ENCODE data around the gene ZNF76.
"Not testable (repeated sequence)": the region's sequence is repeated elsewhere in the genome, so short reads cannot be mapped to it uniquely, and the experiment has no call there.

ZNF76 gene

DNA sequence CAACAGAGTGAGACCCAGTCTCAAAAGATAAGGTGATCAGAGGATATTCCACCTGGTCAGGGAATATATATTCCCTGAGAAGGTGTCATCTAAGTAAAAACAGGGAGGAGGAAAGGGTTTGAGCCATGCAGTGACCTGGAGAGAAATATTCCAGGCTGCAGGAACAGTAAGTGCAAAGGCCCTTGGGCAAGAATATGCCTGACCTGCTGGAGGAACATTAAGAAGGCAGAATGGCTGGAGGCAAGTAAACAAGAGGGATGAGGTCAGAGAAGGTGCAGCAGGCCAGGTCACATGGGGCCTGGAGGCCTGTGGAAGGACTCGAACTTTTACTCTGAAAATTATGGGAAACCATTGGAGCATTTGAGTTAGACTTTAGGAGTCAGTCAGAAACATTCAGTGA lies 44.8 kb downstream of the ZNF76 start:
- no peak for DNase-seq

- DNase-seq: peak; percentile 51
Measured at GRCh38 chr6:35305117-35305516, 45.6 kb downstream of the ZNF76 start.

DNA sequence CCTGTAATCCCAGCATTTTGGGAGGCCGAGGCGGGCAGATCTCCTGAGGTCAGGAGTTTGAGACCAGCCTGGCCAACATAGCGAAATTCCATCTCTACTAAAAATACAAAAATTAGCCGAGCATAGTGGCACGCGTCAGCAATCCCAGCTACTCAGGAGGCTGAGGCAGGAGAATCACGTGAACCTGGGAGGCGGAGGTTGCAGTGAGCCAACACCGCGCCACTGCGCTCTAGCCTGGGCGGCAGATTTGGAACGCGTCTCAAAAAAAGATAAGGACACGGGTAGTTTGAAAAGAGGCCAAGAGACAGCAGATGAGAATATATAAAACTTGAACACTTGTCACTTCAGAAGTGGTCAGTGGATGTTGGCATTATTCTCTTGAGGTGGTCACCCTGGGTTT lies 47.6 kb downstream of the ZNF76 start:
- not testable (repeated sequence) for DNase-seq

DNA sequence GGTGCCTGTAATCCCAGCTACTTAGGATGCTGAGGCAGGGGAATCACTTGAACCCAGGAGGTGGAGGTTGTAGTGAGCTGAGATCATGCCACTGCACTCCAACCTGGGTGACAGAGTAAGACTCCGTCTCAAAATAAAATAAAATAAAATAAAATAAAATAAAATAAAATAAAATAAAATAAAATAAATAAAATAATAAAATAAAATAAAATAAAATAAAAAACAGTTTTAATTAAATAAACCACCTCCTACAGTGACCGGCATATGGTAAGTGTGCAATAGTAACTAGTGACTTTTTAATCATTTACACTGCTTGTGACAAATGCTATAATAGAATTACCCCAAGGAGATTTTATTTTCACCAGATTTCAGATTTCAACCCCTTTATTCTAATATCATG lies 49.0 kb downstream of the ZNF76 start:
- DNase-seq: not testable (repeated sequence)

DNA sequence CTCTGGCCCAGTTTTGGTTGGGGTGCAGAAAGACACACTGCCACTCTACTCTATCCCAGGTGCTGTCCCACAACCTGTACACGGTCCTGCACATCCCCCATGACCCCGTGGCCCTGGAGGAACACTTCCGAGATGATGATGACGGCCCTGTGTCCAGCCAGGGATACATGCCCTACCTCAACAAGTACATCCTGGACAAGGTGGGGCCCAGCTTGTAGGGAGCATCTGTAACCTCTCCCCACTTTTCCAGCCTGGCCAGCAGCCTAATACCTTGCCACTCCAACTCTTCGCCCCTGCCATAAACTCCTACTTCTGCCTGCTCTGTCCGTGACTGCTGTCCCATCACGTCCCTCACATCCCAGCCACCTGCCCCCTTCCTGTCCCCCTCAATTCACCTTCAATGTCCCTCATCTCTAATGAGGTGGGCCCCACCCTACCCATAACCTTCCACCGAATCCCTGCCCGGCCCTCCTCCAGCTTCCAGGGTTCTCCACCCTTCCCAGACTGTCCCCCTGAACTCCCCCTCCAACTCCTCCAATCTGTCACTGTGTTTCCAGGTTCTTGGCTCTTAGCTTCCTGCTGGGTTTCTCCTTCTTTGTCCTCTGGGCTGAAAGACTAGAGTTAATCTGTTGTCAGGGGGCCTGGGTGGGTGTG lies 50.2 kb downstream of the ZNF76 start:
- DNase-seq: no peak

DNA sequence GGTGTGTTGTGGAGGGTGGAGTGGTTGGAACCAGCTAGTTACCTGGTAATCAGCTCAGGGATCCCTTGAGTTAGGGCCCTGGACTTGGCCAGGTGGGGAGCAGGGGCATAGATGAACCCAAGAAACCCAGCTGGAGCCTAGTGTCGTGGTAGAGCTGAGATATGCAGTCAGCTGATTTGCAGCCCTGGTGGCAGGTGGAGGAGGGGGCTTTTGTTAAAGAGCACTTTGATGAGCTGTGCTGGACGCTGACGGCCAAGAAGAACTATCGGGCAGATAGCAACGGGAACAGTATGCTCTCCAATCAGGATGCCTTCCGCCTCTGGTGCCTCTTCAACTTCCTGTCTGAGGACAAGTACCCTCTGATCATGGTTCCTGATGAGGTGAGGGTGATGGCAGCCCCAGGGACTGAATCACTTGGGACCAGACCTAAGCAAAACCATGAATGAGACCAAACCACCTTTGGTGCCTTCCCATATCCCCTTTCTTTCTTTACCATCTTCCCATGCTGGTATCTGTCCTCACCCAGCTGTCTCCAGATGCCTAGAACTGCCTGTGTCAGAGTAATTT lies 50.8 kb downstream of the ZNF76 start:
- no peak for DNase-seq

- DNase-seq: peak; percentile 75
Measured at GRCh38 chr6:35311390-35312075, 52.0 kb downstream of the ZNF76 start.

DNA sequence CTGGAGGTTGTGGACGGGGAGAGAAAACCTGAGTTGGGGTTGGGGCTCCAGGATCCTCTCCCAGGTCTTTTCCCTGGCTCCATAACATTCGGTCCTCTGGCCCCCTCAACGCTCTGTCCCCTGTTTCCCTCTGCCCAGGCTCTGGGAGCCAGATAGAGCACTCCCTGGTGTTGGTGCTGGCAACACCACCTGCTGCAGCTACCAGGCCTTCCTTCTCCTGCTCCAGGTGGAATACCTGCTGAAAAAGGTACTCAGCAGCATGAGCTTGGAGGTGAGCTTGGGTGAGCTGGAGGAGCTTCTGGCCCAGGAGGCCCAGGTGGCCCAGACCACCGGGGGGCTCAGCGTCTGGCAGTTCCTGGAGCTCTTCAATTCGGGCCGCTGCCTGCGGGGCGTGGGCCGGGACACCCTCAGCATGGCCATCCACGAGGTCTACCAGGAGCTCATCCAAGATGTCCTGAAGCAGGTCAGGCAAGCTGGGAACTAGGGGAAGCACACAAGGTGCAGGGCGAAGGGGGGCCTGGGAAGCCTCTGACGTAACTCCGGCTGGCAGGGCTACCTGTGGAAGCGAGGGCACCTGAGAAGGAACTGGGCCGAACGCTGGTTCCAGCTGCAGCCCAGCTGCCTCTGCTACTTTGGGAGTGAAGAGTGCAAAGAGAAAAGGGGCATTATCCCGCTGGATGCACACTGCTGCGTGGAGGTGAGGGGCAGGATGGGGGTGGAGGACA lies 52.7 kb downstream of the ZNF76 start:
- no peak for DNase-seq

DNA sequence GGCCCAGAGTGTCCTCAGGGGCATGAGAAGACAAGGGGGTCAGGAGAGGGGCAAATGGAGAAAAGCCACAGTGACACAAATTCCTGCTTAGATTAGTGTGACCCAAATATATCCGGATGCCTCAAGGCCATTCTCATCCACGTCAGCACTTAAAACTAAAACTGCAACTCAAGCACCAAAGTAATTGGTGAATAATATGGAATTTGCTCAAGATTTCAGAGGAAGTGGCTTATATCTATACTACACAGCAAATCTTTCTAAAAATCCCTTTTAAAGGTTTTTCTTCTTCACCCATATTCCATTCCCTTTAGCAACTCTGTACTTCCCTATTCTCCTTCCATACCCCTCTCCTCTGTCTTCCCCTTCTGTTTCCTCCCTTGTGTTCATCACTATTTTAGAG lies 53.3 kb downstream of the ZNF76 start:
- DNase-seq: no peak

- DNase-seq: no peak
Measured at GRCh38 chr6:35317483-35318195, 58.1 kb downstream of the ZNF76 start.

DNA sequence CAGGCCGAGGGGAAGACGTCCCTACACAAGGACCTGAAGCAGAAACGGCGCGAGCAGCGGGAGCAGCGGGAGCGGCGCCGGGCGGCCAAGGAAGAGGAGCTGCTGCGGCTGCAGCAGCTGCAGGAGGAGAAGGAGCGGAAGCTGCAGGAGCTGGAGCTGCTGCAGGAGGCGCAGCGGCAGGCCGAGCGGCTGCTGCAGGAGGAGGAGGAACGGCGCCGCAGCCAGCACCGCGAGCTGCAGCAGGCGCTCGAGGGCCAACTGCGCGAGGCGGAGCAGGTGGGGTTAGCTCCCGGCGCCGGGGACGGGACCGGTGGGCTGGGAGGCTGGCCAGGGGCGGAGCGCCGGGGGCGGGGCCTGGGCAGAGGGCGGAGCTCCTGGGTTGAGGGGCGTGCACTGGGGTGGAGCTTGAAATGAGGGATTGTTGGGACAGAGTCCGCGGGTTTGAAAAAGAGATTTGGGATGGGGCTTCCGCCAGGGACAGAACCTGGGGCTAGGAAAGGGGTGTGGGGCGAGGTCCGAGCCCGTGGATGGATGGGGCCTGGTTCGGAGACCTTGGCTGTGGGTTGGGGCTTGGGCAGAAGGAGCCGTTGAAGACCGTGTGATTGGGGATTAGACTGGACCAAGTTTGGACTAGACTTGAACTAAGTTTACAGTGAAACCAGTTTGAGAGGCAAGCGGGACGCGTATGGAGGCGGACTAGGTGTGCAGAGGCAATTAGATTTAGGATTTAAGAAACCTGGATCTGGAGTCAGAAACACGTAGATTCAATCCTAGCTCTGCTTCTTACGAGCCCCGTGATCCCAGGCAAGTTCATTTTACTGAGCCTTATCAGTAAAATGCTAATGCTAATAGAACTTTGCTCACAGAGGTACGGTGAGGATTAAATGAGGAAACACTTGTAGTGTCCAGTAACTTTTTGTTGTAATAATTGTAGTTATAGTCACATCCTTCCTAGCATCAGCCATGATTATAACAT lies 58.9 kb downstream of the ZNF76 start:
- DNase-seq: no peak

GRCh38 chr6:35319346-35320030 lies 60.0 kb downstream of the ZNF76 start:
- no peak for DNase-seq

GRCh38 chr6:35320031-35320410 lies 60.5 kb downstream of the ZNF76 start:
- no peak for DNase-seq

GRCh38 chr6:35321091-35321490 lies 61.6 kb downstream of the ZNF76 start:
- no peak for DNase-seq

DNA sequence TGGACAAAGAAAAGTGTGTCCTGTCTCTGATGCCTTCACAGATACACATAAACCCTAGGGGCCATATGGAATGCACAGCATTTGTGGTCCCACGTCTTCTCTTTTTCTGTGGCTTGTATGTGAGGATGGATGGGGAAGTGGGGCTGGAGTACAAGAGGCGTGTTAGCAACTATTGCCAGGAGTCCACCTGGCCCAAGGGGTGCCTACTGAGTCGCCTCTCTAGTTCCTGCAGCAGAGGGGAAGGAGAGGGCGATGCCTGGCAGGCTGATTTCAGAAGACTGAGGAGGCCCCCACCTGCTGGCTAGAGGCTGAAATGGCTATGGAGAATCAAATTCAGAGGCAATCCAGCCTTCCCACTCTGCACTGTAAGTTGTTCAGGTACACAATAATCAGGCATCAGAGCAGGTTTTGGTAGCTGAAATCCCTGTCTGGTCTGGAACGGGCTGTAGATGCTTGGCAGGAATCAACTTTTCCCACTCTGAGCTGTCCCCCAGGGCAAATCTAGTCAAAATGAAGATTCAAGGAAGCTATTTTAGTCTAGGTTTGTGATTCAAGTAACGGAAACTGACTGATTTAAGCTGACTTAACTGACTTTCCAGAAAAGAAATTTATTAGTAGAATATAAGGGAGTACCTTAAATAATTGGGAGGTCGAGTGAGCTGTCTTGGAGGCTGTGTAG lies 68.0 kb downstream of the ZNF76 start:
- peak; percentile 82 for DNase-seq

GRCh38 chr6:35328108-35328723 lies 68.7 kb downstream of the ZNF76 start:
- no peak for DNase-seq

- not testable (repeated sequence) for DNase-seq
Measured at GRCh38 chr6:35328965-35329364, 69.4 kb downstream of the ZNF76 start.

DNA sequence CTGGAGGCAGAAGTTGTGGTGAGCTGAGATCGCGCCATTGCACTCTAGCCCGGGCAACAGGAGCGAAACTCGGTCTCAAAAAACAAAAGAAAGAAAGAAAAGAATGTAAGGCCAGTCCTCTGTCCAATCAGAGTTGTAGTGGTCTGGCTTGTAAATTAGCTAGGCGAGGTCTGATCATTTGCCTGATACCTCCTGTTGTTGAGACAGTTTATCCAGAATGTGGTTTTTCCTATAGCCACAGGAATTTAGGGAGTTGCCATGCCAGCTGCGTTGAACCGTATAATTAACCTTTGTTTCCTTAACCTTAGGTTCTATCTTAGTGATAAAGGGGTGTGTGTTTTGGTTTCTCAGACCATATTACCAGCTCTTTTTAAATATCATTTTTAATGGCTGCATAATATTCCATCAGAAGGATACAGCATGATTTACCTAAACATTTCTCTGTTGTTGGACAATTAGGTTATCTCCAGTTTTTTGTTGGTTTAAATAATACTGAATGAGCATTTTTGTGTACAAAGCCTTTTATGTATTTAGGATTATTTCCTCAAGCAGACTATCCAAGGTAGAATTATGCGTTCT lies 71.1 kb downstream of the ZNF76 start:
- DNase-seq: no peak

- DNase-seq: peak; percentile 73
Measured at GRCh38 chr6:35332074-35332887, 72.7 kb downstream of the ZNF76 start.
